WERI-Rb-1 (cell line): ENCODE data around the gene PPP1R37.
A peak's percentile ranks its signal among the peaks of the same experiment; 100 is the strongest.

Experiments
- DNase-seq: peaks from one replicate; pipeline ENCODE4 v3.0.0-alpha.2; 2020
- H3K27ac ChIP-seq: fragments of 250-450 bp; sonication (Bioruptor Pico); 2 replicates; pipeline ENCODE4 v1.5.1; 2020; ENCODE audit warnings: mild to moderate bottlenecking, moderate library complexity
- H3K27me3 ChIP-seq: fragments of 250-450 bp; sonication (Bioruptor Pico); 2 replicates; pipeline ENCODE4 v1.5.1; 2021; ENCODE audit warnings: mild to moderate bottlenecking, low read depth, moderate library complexity; ENCODE audit not compliant: insufficient read depth, severe bottlenecking
- H3K36me3 ChIP-seq: fragments of 250-450 bp; sonication (Bioruptor Pico); 2 replicates; pipeline ENCODE4 v1.5.1; 2020; ENCODE audit warnings: mild to moderate bottlenecking, moderate library complexity
- H3K4me3 ChIP-seq: 2 replicates; pipeline ENCODE4 v1.5.1; 2011; ENCODE audit warnings: low read depth, mild to moderate bottlenecking, control low read depth, low read length
- H3K9me3 ChIP-seq: fragments of 250-450 bp; sonication (Bioruptor Pico); 2 replicates; pipeline ENCODE4 v1.5.1; 2021; ENCODE audit warnings: mild to moderate bottlenecking, moderate library complexity; ENCODE audit not compliant: severe bottlenecking
- TF ChIP-seq, protein P1 (sequence below): IDR thresholded peaks from 2 replicates; pipeline ENCODE4 v1.5.1; 2011; ENCODE audit warnings: low read depth, mild to moderate bottlenecking, control low read depth, inconsistent platforms, low read length

PPP1R37 gene

DNA sequence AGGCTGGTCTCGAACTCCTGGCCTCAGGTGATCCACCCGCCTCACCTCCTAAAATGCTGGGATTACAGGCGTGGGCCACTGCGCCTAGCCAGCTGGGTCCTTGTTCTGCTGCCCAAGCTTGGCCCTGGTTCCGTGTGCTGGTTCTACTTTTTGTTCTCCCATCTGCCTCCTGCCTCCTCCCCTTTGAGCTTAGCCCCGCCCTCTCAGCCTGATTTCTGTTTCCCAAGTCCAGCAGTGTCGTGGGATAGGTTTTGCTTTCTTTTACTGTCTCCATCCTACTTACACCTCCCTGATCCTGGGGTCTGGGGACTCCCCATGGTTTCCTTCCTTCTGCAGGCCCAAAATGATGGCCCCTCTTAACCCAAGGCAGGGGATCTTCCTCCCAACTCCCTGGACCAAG is 88.0 kb downstream of the PPP1R37 start:
- Histone ChIP-seq H3K9me3 (no peaks in the 10 kb centered on the region), H3K36me3 (no peaks in the 10 kb centered on the region), H3K27me3 (no peaks in the 10 kb centered on the region), H3K27ac (no peak overlapping the region), H3K4me3 (no peak overlapping the region)
- TF ChIP-seq, protein P1, sequence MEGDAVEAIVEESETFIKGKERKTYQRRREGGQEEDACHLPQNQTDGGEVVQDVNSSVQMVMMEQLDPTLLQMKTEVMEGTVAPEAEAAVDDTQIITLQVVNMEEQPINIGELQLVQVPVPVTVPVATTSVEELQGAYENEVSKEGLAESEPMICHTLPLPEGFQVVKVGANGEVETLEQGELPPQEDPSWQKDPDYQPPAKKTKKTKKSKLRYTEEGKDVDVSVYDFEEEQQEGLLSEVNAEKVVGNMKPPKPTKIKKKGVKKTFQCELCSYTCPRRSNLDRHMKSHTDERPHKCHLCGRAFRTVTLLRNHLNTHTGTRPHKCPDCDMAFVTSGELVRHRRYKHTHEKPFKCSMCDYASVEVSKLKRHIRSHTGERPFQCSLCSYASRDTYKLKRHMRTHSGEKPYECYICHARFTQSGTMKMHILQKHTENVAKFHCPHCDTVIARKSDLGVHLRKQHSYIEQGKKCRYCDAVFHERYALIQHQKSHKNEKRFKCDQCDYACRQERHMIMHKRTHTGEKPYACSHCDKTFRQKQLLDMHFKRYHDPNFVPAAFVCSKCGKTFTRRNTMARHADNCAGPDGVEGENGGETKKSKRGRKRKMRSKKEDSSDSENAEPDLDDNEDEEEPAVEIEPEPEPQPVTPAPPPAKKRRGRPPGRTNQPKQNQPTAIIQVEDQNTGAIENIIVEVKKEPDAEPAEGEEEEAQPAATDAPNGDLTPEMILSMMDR = no peak
- DNase-seq = no peak

- H3K4me3 ChIP-seq = no peak overlapping the region
- no peak overlapping the region for H3K27ac ChIP-seq
- no peak for DNase-seq
- no peaks in the 10 kb centered on the region for H3K27me3 ChIP-seq
- no peaks in the 10 kb centered on the region for H3K36me3 ChIP-seq
- no peaks in the 10 kb centered on the region for H3K9me3 ChIP-seq
- TF ChIP-seq, protein P1 = no peak
These were observed 89.8 kb downstream of the PPP1R37 start for GRCh38 chr19:45182758-45183157.

GRCh38 chr19:45184115-45184514 is 91.1 kb downstream of the PPP1R37 start:
- no peaks in the 10 kb centered on the region for H3K36me3 ChIP-seq
- no peak overlapping the region for H3K4me3 ChIP-seq
- H3K27ac ChIP-seq = no peak overlapping the region
- no peak for DNase-seq
- TF ChIP-seq, protein P1 = no peak
- no peaks in the 10 kb centered on the region for H3K27me3 ChIP-seq
- H3K9me3 ChIP-seq = no peaks in the 10 kb centered on the region

DNA sequence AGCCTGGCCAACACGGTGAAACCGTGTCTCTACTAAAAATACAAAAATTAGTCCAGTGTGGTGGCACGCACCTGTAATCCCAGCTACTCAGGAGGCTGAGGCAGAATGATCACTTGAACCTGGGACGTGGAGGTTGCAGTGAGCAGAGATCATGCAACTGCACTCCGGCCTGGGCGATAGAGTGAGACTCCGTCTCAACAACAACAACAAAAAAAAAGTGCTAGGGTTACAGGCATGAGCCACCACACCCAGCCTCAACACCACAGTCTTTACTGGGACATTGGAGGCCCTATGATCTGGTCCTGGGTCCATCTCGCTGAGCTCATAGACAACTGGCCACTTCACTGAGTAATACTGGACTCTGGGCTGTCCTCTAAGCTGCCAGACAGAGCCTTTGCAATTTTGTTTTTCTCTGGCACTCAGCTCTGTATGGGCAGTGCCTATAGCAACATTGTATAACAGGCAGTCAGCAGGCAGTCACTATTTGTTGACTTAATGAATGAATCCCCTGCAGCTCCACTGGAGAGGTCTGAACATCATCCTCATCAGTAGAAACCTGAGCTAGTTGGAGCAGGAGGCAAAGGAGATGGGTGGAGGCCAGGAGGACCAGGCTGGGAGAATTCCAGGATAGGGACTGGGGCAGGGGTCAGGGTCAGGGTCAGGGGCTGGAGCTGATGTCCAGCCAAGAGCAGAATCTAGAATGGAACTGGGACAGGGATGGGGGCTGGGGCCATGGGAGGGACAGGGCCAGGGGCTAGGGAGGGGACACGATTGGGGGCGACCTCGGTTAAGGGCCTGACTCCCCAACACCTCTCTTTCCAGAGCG is 93.7 kb downstream of the PPP1R37 start:
- H3K4me3 ChIP-seq = no peak overlapping the region
- no peaks in the 10 kb centered on the region for H3K27me3 ChIP-seq
- H3K27ac ChIP-seq = no peak overlapping the region
- no peaks in the 10 kb centered on the region for H3K9me3 ChIP-seq
- TF ChIP-seq, protein P1 = no peak
- no peaks in the 10 kb centered on the region for H3K36me3 ChIP-seq
- no peak for DNase-seq

DNA sequence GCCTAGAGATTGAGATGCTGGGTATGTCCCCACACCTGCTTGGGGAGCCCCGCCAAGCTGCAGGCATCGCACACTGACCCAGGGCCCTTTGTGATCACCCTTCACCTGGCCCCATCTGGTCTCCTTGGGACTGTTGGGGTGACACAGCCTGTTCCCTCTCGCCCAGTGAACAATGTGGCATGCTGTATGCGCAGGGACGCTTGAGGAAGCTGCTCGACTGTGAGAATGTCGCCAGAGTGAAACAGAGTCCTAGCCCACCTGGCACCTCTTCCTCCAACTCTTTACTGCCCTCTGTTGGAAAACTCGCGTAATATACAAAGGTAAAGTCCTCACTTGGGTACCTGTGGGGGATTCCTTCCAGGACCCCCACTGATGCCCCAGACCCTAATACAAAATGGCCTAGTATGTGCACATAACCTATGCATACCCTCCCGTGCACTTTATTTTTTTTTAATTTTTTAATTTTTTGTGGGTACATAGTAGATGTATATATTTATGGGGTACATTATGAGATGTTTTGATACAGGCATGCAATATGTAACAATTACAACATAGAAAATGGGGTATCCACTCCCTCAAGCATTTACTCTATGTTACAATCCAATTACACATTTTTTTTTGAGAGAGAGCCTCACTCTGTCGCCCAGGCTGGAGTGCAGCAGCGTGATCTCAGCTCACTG is 94.6 kb downstream of the PPP1R37 start:
- no peaks in the 10 kb centered on the region for H3K9me3 ChIP-seq
- no peaks in the 10 kb centered on the region for H3K27me3 ChIP-seq
- H3K36me3 ChIP-seq = no peaks in the 10 kb centered on the region
- no peak for DNase-seq
- TF ChIP-seq, protein P1 = peak; percentile 58
- no peak overlapping the region for H3K4me3 ChIP-seq
- no peak overlapping the region for H3K27ac ChIP-seq
